ENCODE measurements around the gene TBC1D23. TPM values are rescaled to one million over a fixed set of nuclear protein-coding genes. Genes with fewer than 3 reads are reported as not detected.

Gene TBC1D23
- total RNA-seq, 1 donor from 2014 or later = 48.8 TPM

- no peak for DNase-seq (ENCODE audit: low spot score, unreplicated experiment)
- Mint-ChIP-seq H3K9me3 (ENCODE audit: low read depth) (no peaks in the 10 kb centered on the region), H3K4me3 (ENCODE audit: low read depth) (no peak overlapping the region), H3K27me3 (no peaks in the 10 kb centered on the region), H3K4me1 (ENCODE audit: low read depth) (no peaks in the 10 kb centered on the region), H3K36me3 (ENCODE audit: insufficient read depth) (peaks cover 4% of the 10 kb centered on the region), H3K27ac (no peak overlapping the region)
- no peak for TF ChIP-seq CTCF (IDR thresholded peaks at IDR 0.05; ENCODE audit: unreplicated experiment)
Observed at GRCh38 chr3:100370756-100371155, 110.0 kb downstream of the TBC1D23 start.

GRCh38 chr3:100374521-100374920, 113.7 kb downstream of the TBC1D23 start:
- Mint-ChIP-seq H3K27ac (no peak overlapping the region), H3K36me3 (ENCODE audit: insufficient read depth) (peaks cover 6% of the 10 kb centered on the region), H3K4me3 (ENCODE audit: low read depth) (no peak overlapping the region), H3K4me1 (ENCODE audit: low read depth) (no peaks in the 10 kb centered on the region), H3K27me3 (no peaks in the 10 kb centered on the region), H3K9me3 (ENCODE audit: low read depth) (no peaks in the 10 kb centered on the region)
- TF ChIP-seq CTCF (IDR thresholded peaks at IDR 0.05; ENCODE audit: unreplicated experiment) = no peak
- no peak for DNase-seq (ENCODE audit: low spot score, unreplicated experiment)

Other genes with a start within 250 kb of the TBC1D23 start
- gene FILIP1L, start 146.5 kb upstream of the TBC1D23 start, total RNA-seq = 19.4 and 29.6 TPM in 2 replicates
- 54.3 and 61.1 TPM in 2 replicates for gene NIT2, start 73.8 kb downstream of the TBC1D23 start, total RNA-seq
- 38.3 and 41.8 TPM in 2 replicates for gene TOMM70, start 140.1 kb downstream of the TBC1D23 start, total RNA-seq
- 2.7 and 3.6 TPM in 2 replicates for gene LNP1, start 140.5 kb downstream of the TBC1D23 start, total RNA-seq
- 9.9 and 13.6 TPM in 2 replicates for gene TMEM45A, start 231.6 kb downstream of the TBC1D23 start, total RNA-seq

Data from progenitor cell of endocrine pancreas (in vitro differentiated cells).